Measurements from ENCODE around the gene RBBP5. TPM values are rescaled to one million over a fixed set of nuclear protein-coding genes. Genes with fewer than 3 reads are reported as not detected.

Gene RBBP5
- polyA plus RNA-seq, 1 experiment, result 16.0 TPM

DNA sequence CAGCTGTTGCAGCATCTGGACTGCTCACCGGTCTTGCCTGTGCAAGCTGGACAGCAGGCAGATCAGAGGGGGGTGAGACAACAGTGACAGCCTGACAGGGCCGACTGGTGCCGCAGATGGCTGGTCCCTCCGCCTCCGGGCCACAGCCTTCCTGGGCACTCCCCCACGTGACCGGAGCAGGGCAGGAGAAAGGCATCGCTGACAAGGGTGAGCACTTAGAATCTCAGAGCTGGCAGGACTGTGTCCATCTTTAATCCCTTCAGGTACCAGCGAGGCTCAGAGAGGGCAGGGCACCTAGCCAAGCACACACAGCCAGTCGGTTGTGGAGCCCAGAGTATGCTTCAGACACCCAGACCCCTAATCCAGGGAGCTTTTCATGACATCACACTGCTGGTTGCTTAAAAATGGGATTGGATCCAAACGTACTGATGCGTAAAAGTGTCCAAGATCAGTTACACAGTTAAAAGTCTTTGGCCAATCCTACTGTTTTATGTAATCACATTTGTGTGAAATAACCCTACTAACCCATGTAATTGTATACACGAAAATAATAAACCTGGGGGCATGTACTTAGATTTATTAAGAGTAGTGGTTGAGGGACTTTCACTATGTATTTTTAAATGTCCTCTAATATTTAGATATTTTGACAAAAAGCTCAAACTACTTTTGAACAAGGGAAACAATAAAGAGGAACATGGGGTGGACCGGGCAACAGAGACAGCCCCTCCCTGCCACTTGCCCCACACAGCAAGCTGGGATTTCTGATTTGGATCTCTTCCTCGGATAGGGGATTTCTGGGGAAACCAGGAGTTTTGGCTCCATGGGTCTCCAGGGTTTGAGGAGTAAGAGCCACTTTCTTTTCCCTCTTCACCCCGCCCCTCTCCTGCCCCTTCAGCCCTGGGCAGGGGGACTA is 79.5 kb downstream of the RBBP5 start:
- POLR2A ChIA-PET, result no interaction called here
- CTCF ChIA-PET, result interaction anchor here (0.5 to 5.6 kb wide), 2 partner anchors 20 to 21 kb away, joined by 3 to 27 read pairs; no protein-coding TSS in a partner anchor
- TF ChIP-seq, protein P1, sequence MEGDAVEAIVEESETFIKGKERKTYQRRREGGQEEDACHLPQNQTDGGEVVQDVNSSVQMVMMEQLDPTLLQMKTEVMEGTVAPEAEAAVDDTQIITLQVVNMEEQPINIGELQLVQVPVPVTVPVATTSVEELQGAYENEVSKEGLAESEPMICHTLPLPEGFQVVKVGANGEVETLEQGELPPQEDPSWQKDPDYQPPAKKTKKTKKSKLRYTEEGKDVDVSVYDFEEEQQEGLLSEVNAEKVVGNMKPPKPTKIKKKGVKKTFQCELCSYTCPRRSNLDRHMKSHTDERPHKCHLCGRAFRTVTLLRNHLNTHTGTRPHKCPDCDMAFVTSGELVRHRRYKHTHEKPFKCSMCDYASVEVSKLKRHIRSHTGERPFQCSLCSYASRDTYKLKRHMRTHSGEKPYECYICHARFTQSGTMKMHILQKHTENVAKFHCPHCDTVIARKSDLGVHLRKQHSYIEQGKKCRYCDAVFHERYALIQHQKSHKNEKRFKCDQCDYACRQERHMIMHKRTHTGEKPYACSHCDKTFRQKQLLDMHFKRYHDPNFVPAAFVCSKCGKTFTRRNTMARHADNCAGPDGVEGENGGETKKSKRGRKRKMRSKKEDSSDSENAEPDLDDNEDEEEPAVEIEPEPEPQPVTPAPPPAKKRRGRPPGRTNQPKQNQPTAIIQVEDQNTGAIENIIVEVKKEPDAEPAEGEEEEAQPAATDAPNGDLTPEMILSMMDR (IDR thresholded peaks at IDR 0.05; ENCODE audit: low read depth, low read length), result no peak
- no peak overlapping the region for H3K27ac ChIP-seq (ENCODE audit: low read depth, low read length)
- no peak for DNase-seq (ENCODE audit: low read depth, low spot score)
- H3K4me3 ChIP-seq (ENCODE audit: low read depth, low read length), result no peak overlapping the region
- H3K9me3 ChIP-seq (ENCODE audit: control insufficient read depth, insufficient read depth, low read length), result no peaks in the 10 kb centered on the region
- peaks cover 56% of the 10 kb centered on the region for H3K27me3 ChIP-seq (ENCODE audit: control insufficient read depth, insufficient read depth, low read length)

DNA sequence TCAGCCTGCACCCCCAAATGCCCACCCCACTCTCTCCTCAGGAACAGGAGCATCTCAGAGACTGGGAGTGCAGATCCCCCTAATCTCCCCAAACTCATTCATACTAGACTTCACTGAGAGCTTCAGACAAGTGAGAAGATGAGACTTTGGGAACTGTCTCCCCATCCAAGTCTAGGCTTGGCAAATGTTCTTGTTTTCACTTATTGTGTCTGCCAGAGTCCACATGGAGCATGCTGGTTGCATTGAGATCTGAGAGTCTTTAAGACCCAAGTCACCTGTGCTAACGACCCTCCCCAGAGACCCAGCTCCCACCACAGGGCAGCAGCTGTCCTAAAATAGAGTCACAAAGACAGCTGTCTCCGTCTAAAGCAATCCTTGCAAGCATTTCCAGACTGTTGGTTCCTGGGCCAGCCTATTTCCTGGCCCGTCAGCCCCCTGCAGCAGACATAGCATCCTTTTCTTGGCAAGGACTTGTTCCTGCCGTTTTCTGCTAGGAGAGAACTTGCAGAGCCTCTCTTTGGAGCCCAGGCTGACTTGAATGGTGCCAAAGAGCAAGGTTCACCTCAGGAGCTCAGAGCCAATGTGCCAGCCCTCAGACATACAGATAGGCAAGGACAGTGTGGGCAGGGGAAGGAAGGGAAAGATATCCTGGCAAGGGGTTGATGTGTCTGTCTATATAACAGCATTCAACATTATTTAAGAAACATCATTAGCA is 80.6 kb downstream of the RBBP5 start:
- ChIA-PET CTCF (interaction anchor here (5.6 kb wide), 1 partner anchor 21 kb away, joined by 27 read pairs; no protein-coding TSS in a partner anchor), POLR2A (no interaction called here)
- no peak for DNase-seq (ENCODE audit: low read depth, low spot score)
- H3K27me3 ChIP-seq (ENCODE audit: control insufficient read depth, insufficient read depth, low read length), result peaks cover 49% of the 10 kb centered on the region
- TF ChIP-seq, protein P1 (IDR thresholded peaks at IDR 0.05; ENCODE audit: low read depth, low read length), result no peak
- no peak overlapping the region for H3K4me3 ChIP-seq (ENCODE audit: low read depth, low read length)
- no peaks in the 10 kb centered on the region for H3K9me3 ChIP-seq (ENCODE audit: control insufficient read depth, insufficient read depth, low read length)
- H3K27ac ChIP-seq (ENCODE audit: low read depth, low read length), result no peak overlapping the region

DNA sequence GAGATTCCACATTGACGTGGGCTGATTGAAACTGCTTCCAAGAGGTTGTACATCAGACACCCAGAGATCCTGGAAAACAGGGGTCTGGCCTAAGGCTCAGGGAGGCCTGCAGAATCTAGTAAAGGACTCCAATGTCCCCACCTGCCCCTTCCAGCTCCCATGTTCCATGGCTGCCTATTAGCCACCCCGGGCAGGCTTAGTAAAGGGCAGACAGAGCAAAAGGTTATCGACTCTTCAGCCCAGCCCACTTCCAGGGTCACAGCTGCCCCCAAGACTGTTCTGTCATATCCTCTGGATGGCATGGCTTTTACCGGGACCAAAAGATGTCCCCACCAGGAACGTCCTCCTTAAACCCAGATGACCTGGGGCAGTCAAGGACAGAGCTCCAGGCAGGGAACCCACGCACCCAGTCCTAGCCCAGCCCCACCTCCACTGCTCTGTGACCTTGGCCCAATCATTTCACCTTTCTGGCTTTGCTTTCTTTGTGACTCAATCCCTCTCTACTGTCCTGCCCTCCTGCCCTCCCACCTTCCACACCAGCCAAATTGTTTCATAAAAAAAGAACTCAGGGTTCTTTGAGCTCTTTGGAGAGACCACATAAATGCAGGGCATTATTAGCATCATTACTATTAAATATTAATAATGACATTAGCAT is 83.5 kb downstream of the RBBP5 start:
- no peak for DNase-seq (ENCODE audit: low read depth, low spot score)
- no peaks in the 10 kb centered on the region for H3K9me3 ChIP-seq (ENCODE audit: control insufficient read depth, insufficient read depth, low read length)
- ChIA-PET CTCF (interaction anchor here (0.8 to 5.6 kb wide), 2 partner anchors 24 to 63 kb away, joined by 3 to 27 read pairs; no protein-coding TSS in a partner anchor), POLR2A (no interaction called here)
- TF ChIP-seq, protein P1 (IDR thresholded peaks at IDR 0.05; ENCODE audit: low read depth, low read length), result no peak
- peaks cover 28% of the 10 kb centered on the region for H3K27me3 ChIP-seq (ENCODE audit: control insufficient read depth, insufficient read depth, low read length)
- no peak overlapping the region for H3K27ac ChIP-seq (ENCODE audit: low read depth, low read length)
- no peak overlapping the region for H3K4me3 ChIP-seq (ENCODE audit: low read depth, low read length)

DNA sequence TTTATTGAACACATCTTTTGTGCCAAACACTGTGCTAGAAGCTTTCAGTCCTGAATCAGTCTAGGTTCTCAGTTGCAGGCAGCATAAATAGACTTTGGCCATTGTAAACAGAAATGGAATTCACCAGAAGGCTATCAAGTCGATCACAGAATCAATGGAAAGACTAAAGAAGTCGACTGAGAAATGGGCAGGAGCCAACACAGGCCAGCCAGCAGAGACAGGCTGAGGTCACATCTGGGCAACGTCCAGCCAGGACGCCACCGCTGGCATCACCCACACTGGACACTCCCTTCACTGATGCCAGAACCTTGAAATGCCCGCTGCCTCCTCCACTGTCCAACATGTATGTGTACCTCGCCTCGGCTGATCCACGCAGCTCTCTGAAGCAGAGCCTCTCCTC is 84.2 kb downstream of the RBBP5 start:
- Histone ChIP-seq H3K27me3 (ENCODE audit: control insufficient read depth, insufficient read depth, low read length) (peaks cover 24% of the 10 kb centered on the region), H3K27ac (ENCODE audit: low read depth, low read length) (no peak overlapping the region), H3K9me3 (ENCODE audit: control insufficient read depth, insufficient read depth, low read length) (no peaks in the 10 kb centered on the region), H3K4me3 (ENCODE audit: low read depth, low read length) (no peak overlapping the region)
- ChIA-PET CTCF (interaction anchor here (0.8 to 5.6 kb wide), 2 partner anchors 24 to 62 kb away, joined by 3 to 27 read pairs; no protein-coding TSS in a partner anchor), POLR2A (no interaction called here)
- no peak for DNase-seq (ENCODE audit: low read depth, low spot score)
- TF ChIP-seq, protein P1 (IDR thresholded peaks at IDR 0.05; ENCODE audit: low read depth, low read length), result no peak

Other genes starting within 250 kb of the RBBP5 start
- gene CNTN2, start 78.8 kb downstream of the RBBP5 start, polyA plus RNA-seq (2011; rRNA removed), result not detected in 2 replicates
- 2.3 and 2.7 TPM in 2 replicates for gene TMEM81, start 37.5 kb downstream of the RBBP5 start, polyA plus RNA-seq (2011; rRNA removed)
- 12.8 and 16.7 TPM in 2 replicates for gene DSTYK, start 89.7 kb upstream of the RBBP5 start, polyA plus RNA-seq (2011; rRNA removed)
- 2.3 and 3.0 TPM in 2 replicates for gene TMCC2, start 106.0 kb upstream of the RBBP5 start, polyA plus RNA-seq (2011; rRNA removed)
- gene NUAK2, start 199.8 kb upstream of the RBBP5 start, polyA plus RNA-seq (2011; rRNA removed), result 7.0 and 8.2 TPM in 2 replicates
- gene KLHDC8A, start 234.9 kb upstream of the RBBP5 start, polyA plus RNA-seq (2011; rRNA removed), result 0.06 TPM in 1 of 2 replicates, not detected in the other